Mesendoderm (in vitro differentiated cells): ENCODE measurements around the gene MEIKIN.

Experiments
- DNase-seq: peaks from one replicate; pipeline ENCODE4 v3.0.0; 2013
- H2AK5ac ChIP-seq: 2 replicates; pipeline ENCODE4 v1.6.1; 2013; ENCODE audit warnings: low read length, inconsistent platforms
- H2BK120ac ChIP-seq: 2 replicates; pipeline ENCODE4 v1.6.1; 2013; ENCODE audit warnings: low read depth, mild to moderate bottlenecking, low read length, moderate library complexity, mixed read lengths
- H2BK15ac ChIP-seq: replicated peaks from 2 replicates; pipeline ENCODE4 v1.6.1; 2013; ENCODE audit warnings: low read depth, mild to moderate bottlenecking, moderate library complexity
- H2BK5ac ChIP-seq: 2 replicates; pipeline ENCODE4 v1.6.1; 2013; ENCODE audit warnings: low read length, inconsistent platforms
- H3K18ac ChIP-seq: 2 replicates; pipeline ENCODE4 v1.6.1; 2013; ENCODE audit warnings: mild to moderate bottlenecking, low read length, mixed read lengths
- H3K23ac ChIP-seq: one replicate; pipeline ENCODE4 v1.6.1; 2013; ENCODE audit warnings: low read length
- H3K27ac ChIP-seq: 2 replicates; pipeline ENCODE4 v1.5.1; 2013; ENCODE audit warnings: low read depth, mild to moderate bottlenecking, inconsistent platforms, low read length, moderate library complexity
- H3K27me3 ChIP-seq: 2 replicates; pipeline ENCODE4 v1.6.1; 2013; ENCODE audit warnings: low read length, control low read depth, mild to moderate bottlenecking, inconsistent platforms; ENCODE audit not compliant: insufficient read depth, poor library complexity
- H3K36me3 ChIP-seq: 2 replicates; pipeline ENCODE4 v1.6.1; 2013; ENCODE audit warnings: low read length, inconsistent platforms; ENCODE audit not compliant: control insufficient read depth, insufficient read depth
- H3K4ac ChIP-seq: one replicate; pipeline ENCODE4 v1.6.1; 2013; ENCODE audit warnings: low read depth, mild to moderate bottlenecking, low read length, moderate library complexity
- H3K4me1 ChIP-seq: 2 replicates; pipeline ENCODE4 v1.6.1; 2013; ENCODE audit warnings: low read depth, low read length, inconsistent platforms; ENCODE audit not compliant: control insufficient read depth
- H3K4me2 ChIP-seq: 2 replicates; pipeline ENCODE4 v1.6.1; 2013; ENCODE audit warnings: low read length
- H3K4me3 ChIP-seq: 2 replicates; pipeline ENCODE4 v1.5.1; 2013; ENCODE audit warnings: mild to moderate bottlenecking, low read length
- H3K56ac ChIP-seq: one replicate; pipeline ENCODE4 v1.6.1; 2013; ENCODE audit warnings: low read length
- H3K79me1 ChIP-seq: 2 replicates; pipeline ENCODE4 v1.6.1; 2013; ENCODE audit warnings: low read length, inconsistent platforms
- H3K79me2 ChIP-seq: 2 replicates; pipeline ENCODE4 v1.6.1; 2013; ENCODE audit warnings: mild to moderate bottlenecking, low read length; ENCODE audit not compliant: control insufficient read depth, insufficient read depth
- H3K9ac ChIP-seq: 2 replicates; pipeline ENCODE4 v1.6.1; 2013; ENCODE audit warnings: low read length, inconsistent platforms
- H4K5ac ChIP-seq: one replicate; pipeline ENCODE4 v1.6.1; 2013; ENCODE audit warnings: low read length
- H4K8ac ChIP-seq: one replicate; pipeline ENCODE4 v1.6.1; 2013; ENCODE audit warnings: low read depth, mild to moderate bottlenecking, control low read depth, low read length, moderate library complexity
- WGBS: extraction: QIAGEN DNeasy Blood & Tissue Kit; methylation state at CpG from one replicate; pipeline ENCODE4 v1.1.7; 2013; ENCODE audit warnings: low lambda C conversion rate, missing lambda C conversion rate; ENCODE audit not compliant: insufficient coverage; ENCODE audit errors: extremely low coverage; 5-methylcytosine and 5-hydroxymethylcytosine counted together

The MEIKIN gene

DNA sequence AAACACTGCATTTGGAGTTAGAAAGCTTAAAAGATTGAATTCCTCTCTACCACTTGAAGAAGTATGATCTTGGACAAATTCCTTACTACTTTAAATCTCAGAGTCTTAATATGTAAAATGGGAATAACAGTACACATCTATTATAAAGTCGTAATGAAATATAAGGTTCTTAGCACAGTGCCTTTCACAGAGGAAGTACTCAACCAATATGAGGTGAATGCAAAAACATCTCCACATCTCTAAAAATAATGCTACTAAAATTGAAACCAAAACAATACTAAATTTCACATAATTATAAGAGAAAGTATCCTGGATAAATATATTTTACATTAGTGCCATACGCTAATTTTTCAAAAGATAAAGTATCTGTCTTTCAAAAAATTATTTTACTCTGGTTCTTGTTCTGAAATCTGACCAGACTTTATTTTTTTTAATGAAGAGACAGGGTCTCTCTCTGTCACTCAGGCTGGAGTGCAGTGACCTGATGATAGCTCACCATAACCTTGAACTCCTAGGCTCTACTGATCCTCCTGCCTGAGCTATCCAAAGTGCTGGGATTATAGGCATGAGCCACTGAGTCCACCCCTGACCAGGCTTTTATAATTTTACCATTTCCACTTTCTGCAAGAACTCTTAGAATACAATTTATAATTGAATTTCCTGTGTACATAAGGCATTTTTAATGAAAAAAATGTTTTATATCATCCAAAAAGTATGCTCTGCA, 127.3 kb downstream of the MEIKIN start:
- Histone ChIP-seq H3K4me2 (no peak overlapping the region), H3K79me2 (no peaks in the 10 kb centered on the region), H3K4me3 (no peak overlapping the region), H4K8ac (no peak overlapping the region), H2BK5ac (no peak overlapping the region), H2AK5ac (no peak overlapping the region), H3K56ac (no peak overlapping the region), H3K4me1 (peaks cover 5% of the 10 kb centered on the region), H3K36me3 (no peaks in the 10 kb centered on the region), H2BK15ac (no peak overlapping the region), H3K79me1 (no peaks in the 10 kb centered on the region), H4K5ac (no peak overlapping the region), H3K18ac (no peak overlapping the region), H3K27ac (no peak overlapping the region), H2BK120ac (no peak overlapping the region), H3K9ac (no peak overlapping the region), H3K4ac (no peak overlapping the region), H3K27me3 (no peaks in the 10 kb centered on the region), H3K23ac (no peak overlapping the region)
- no peak for DNase-seq
- WGBS = no CpG with 5 or more reads among the region's 2 CpGs

- no peak overlapping the region for H4K5ac ChIP-seq
- H3K79me2 ChIP-seq = no peaks in the 10 kb centered on the region
- no peak overlapping the region for H3K56ac ChIP-seq
- DNase-seq = peak; percentile 93
- H2BK5ac ChIP-seq = no peak overlapping the region
- H3K9ac ChIP-seq = no peak overlapping the region
- H2AK5ac ChIP-seq = no peak overlapping the region
- WGBS = no CpG with 5 or more reads among the region's 2 CpGs
- H4K8ac ChIP-seq = no peak overlapping the region
- H2BK15ac ChIP-seq = no peak overlapping the region
- H3K4me1 ChIP-seq = peaks cover 5% of the 10 kb centered on the region
- H3K27me3 ChIP-seq = no peaks in the 10 kb centered on the region
- H3K4me2 ChIP-seq = no peak overlapping the region
- no peak overlapping the region for H3K23ac ChIP-seq
- no peak overlapping the region for H3K18ac ChIP-seq
- H2BK120ac ChIP-seq = no peak overlapping the region
- H3K27ac ChIP-seq = no peak overlapping the region
- H3K79me1 ChIP-seq = no peaks in the 10 kb centered on the region
- no peak overlapping the region for H3K4ac ChIP-seq
- H3K4me3 ChIP-seq = no peak overlapping the region
- H3K36me3 ChIP-seq = no peaks in the 10 kb centered on the region
These were observed 130.5 kb downstream of the MEIKIN start for GRCh38 chr5:131814990-131815389.

GRCh38 chr5:131812371-131813160, 132.9 kb downstream of the MEIKIN start:
- no peak overlapping the region for H3K56ac ChIP-seq
- DNase-seq = no peak
- H3K4me3 ChIP-seq = no peak overlapping the region
- no peak overlapping the region for H3K27ac ChIP-seq
- peaks cover 5% of the 10 kb centered on the region for H3K4me1 ChIP-seq
- no peak overlapping the region for H2AK5ac ChIP-seq
- no peaks in the 10 kb centered on the region for H3K79me2 ChIP-seq
- no peak overlapping the region for H2BK15ac ChIP-seq
- no peak overlapping the region for H2BK5ac ChIP-seq
- no peak overlapping the region for H3K9ac ChIP-seq
- no peak overlapping the region for H3K23ac ChIP-seq
- no peak overlapping the region for H2BK120ac ChIP-seq
- no peak overlapping the region for H3K4me2 ChIP-seq
- no peaks in the 10 kb centered on the region for H3K27me3 ChIP-seq
- no peaks in the 10 kb centered on the region for H3K79me1 ChIP-seq
- WGBS = no CpG with 5 or more reads among the region's 4 CpGs
- H4K8ac ChIP-seq = no peak overlapping the region
- no peak overlapping the region for H3K4ac ChIP-seq
- no peaks in the 10 kb centered on the region for H3K36me3 ChIP-seq
- no peak overlapping the region for H4K5ac ChIP-seq
- no peak overlapping the region for H3K18ac ChIP-seq

GRCh38 chr5:131810510-131811249, 134.8 kb downstream of the MEIKIN start:
- Histone ChIP-seq H4K8ac (no peak overlapping the region), H3K79me2 (no peaks in the 10 kb centered on the region), H3K79me1 (no peaks in the 10 kb centered on the region), H2BK120ac (no peak overlapping the region), H3K56ac (no peak overlapping the region), H3K27ac (no peak overlapping the region), H3K4ac (no peak overlapping the region), H3K36me3 (no peaks in the 10 kb centered on the region), H3K9ac (no peak overlapping the region), H3K4me1 (peaks cover 5% of the 10 kb centered on the region), H3K27me3 (no peaks in the 10 kb centered on the region), H2AK5ac (no peak overlapping the region), H4K5ac (no peak overlapping the region), H3K18ac (no peak overlapping the region), H3K4me2 (no peak overlapping the region), H3K23ac (no peak overlapping the region), H2BK15ac (no peak overlapping the region), H3K4me3 (no peak overlapping the region), H2BK5ac (no peak overlapping the region)
- DNase-seq = peak; percentile 37
- WGBS = no CpG with 5 or more reads among the region's 3 CpGs

GRCh38 chr5:131796793-131797693, 148.4 kb downstream of the MEIKIN start, which contains the start of gene FNIP1:
Gene FNIP1 (minus strand): TSS chr5:131797017. CDS start chr5:131796921, 96 bp downstream.
- H3K18ac ChIP-seq = peak within 1 kb of the TSS; percentile 53
- peak; percentile 98 for DNase-seq
- H3K4me3 ChIP-seq = peak within 1 kb of the TSS; percentile 92
- no peaks in the 10 kb centered on the region for H3K36me3 ChIP-seq
- peak within 1 kb of the TSS; percentile 72 for H3K27ac ChIP-seq
- no peak within 1 kb of the TSS for H3K4ac ChIP-seq
- no peak within 1 kb of the TSS for H2BK5ac ChIP-seq
- H3K4me2 ChIP-seq = peak within 1 kb of the TSS; percentile 98
- H3K79me2 ChIP-seq = peaks cover 8% of the 10 kb centered on the region
- H3K9ac ChIP-seq = peak within 1 kb of the TSS; percentile 91
- H3K79me1 ChIP-seq = peaks cover 4% of the 10 kb centered on the region
- no peak within 1 kb of the TSS for H2BK120ac ChIP-seq
- no CpG with 5 or more reads among the region's 79 CpGs for WGBS
- no peak within 1 kb of the TSS for H2AK5ac ChIP-seq
- H3K23ac ChIP-seq = peak within 1 kb of the TSS; percentile 94
- no peak within 1 kb of the TSS for H4K8ac ChIP-seq
- no peak within 1 kb of the TSS for H4K5ac ChIP-seq
- H3K4me1 ChIP-seq = no peaks in the 10 kb centered on the region
- H2BK15ac ChIP-seq = no peak within 1 kb of the TSS
- H3K27me3 ChIP-seq = no peaks in the 10 kb centered on the region
- peak within 1 kb of the TSS; percentile 97 for H3K56ac ChIP-seq
